GM21390 (cell line): Measurements from ENCODE around the gene PRXL2A.

Source experiments
- ATAC-seq: cut with Tn5 transposase; IDR thresholded peaks from one replicate; pipeline ENCODE4 v1.9.1; 2021; ENCODE audit not compliant: unreplicated experiment

The PRXL2A gene

GRCh38 chr10:80443531-80443974 is 35.2 kb downstream of the PRXL2A start:
- peak; percentile 49 for ATAC-seq

GRCh38 chr10:80444124-80444523 is 35.8 kb downstream of the PRXL2A start:
- no peak for ATAC-seq

GRCh38 chr10:80444646-80445319 is 36.4 kb downstream of the PRXL2A start:
- peak; percentile 77 for ATAC-seq

GRCh38 chr10:80447436-80448190 is 39.3 kb downstream of the PRXL2A start:
- no peak for ATAC-seq

- no peak for ATAC-seq
These were observed 40.0 kb downstream of the PRXL2A start for GRCh38 chr10:80448209-80448942.

GRCh38 chr10:80449520-80449919 is 41.2 kb downstream of the PRXL2A start:
- ATAC-seq: no peak

GRCh38 chr10:80451132-80451531 is 42.8 kb downstream of the PRXL2A start:
- no peak for ATAC-seq

GRCh38 chr10:80452069-80452468 is 43.7 kb downstream of the PRXL2A start:
- no peak for ATAC-seq

- no peak for ATAC-seq
These were observed 44.3 kb downstream of the PRXL2A start for GRCh38 chr10:80452640-80453039.

GRCh38 chr10:80453056-80453841 is 44.9 kb downstream of the PRXL2A start:
- ATAC-seq: no peak

GRCh38 chr10:80453842-80454512 is 45.6 kb downstream of the PRXL2A start, which contains the start of gene TSPAN14:
Gene TSPAN14 (plus strand): TSS chr10:80454310. CDS start chr10:80489234, 34,924 bp downstream.
- peak; percentile 53 for ATAC-seq

- ATAC-seq: peak; percentile 21
These were observed 46.4 kb downstream of the PRXL2A start for GRCh38 chr10:80454513-80455460.

- no peak for ATAC-seq
These were observed 47.4 kb downstream of the PRXL2A start for GRCh38 chr10:80455461-80456349.

GRCh38 chr10:80457554-80458262 is 49.4 kb downstream of the PRXL2A start:
- ATAC-seq: no peak

- no peak for ATAC-seq
These were observed 49.9 kb downstream of the PRXL2A start for GRCh38 chr10:80458263-80458625.

GRCh38 chr10:80458638-80459037 is 50.3 kb downstream of the PRXL2A start:
- no peak for ATAC-seq

GRCh38 chr10:80459047-80459865 is 50.9 kb downstream of the PRXL2A start:
- peak; percentile 53 for ATAC-seq
